ENCODE results near the gene HIVEP2.

Gene HIVEP2

GRCh38 chr6:142857796-142858555 is 87.0 kb downstream of the HIVEP2 start:
- Histone ChIP-seq H3K36me3 (ENCODE audit: insufficient read depth, insufficient read length, low read length) (no peaks in the 10 kb centered on the region), H3K4me1 (ENCODE audit: insufficient read depth, insufficient read length) (no peaks in the 10 kb centered on the region), H3K9ac (ENCODE audit: insufficient read length, low read depth) (no peak overlapping the region), H3K9me3 (ENCODE audit: insufficient read depth, low read length) (no peaks in the 10 kb centered on the region), H3K27me3 (ENCODE audit: insufficient read depth, insufficient read length) (no peaks in the 10 kb centered on the region), H3K4me3 (ENCODE audit: insufficient read length, low read depth) (no peak overlapping the region)
- DNase-seq (ENCODE audit: low read depth, low spot score): no peak
- TF ChIP-seq ZNF274 (IDR thresholded peaks at IDR 0.05; ENCODE audit: low read depth, low read length) (no peak), YY1 (IDR thresholded peaks at IDR 0.05; ENCODE audit: insufficient read depth, insufficient read length) (no peak), SUZ12 (IDR thresholded peaks at IDR 0.05; ENCODE audit: extremely low read depth, insufficient read depth, insufficient read length) (no peak)

DNA sequence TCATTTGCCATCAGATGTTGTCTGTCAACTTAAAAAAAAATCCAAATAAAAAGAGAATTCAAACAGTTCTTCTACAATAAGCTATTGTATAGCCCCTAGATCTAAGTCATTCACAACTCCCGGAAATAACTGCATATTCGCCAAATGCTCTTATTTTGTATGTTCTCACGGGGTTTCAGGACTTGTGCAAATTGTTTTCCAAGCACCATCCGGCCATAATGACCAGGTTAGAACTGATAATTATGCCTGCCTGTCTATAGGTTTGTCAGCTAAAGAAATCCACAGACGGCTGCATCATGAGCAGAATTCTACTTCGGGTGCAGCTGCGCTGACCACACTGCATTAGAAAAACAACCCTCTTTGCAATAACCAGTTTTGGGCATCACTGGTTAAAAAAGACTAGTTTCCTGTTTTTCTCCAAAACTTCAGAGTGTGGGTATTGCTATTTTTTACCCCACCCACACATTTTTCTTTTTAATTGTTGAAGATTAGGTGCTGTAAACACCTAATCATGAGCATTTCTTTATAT is 87.7 kb downstream of the HIVEP2 start:
- H3K36me3 ChIP-seq (ENCODE audit: insufficient read depth, insufficient read length, low read length): no peaks in the 10 kb centered on the region
- H3K27me3 ChIP-seq (ENCODE audit: insufficient read depth, insufficient read length): no peaks in the 10 kb centered on the region
- no peaks in the 10 kb centered on the region for H3K9me3 ChIP-seq (ENCODE audit: insufficient read depth, low read length)
- TF ChIP-seq ZNF274 (IDR thresholded peaks at IDR 0.05; ENCODE audit: low read depth, low read length) (no peak), SUZ12 (IDR thresholded peaks at IDR 0.05; ENCODE audit: extremely low read depth, insufficient read depth, insufficient read length) (no peak), YY1 (IDR thresholded peaks at IDR 0.05; ENCODE audit: insufficient read depth, insufficient read length) (no peak)
- H3K9ac ChIP-seq (ENCODE audit: insufficient read length, low read depth): no peak overlapping the region
- no peak overlapping the region for H3K4me3 ChIP-seq (ENCODE audit: insufficient read length, low read depth)
- no peak for DNase-seq (ENCODE audit: low read depth, low spot score)
- no peaks in the 10 kb centered on the region for H3K4me1 ChIP-seq (ENCODE audit: insufficient read depth, insufficient read length)

DNA sequence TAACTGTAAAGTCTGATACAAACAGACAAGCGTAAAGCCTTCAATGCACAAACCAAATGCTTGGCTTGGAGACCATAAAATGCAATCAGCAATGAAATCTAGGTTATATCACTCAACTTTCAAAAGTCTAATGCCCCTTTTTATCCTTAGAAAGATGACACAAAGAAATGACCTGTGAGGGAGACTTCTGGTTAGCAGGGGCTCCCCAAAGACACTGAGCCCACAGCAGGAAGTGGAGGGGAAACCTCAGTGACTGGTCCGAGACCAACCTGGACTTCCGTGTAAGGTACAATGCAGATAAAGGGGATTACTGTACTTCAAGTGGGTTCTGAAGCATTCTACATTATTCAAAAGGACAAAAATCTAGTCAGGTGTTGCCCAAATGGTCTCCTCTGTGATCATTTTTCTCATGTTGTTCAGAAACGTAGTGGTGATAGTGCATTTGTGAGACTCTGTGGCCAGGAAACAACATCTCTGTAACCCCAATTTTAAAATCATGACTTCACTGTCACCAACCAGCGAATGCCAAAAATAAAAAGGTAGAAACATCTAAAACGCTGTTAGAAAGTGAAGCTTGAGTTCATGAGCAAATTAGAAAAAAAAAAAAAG is 88.2 kb downstream of the HIVEP2 start:
- Histone ChIP-seq H3K4me3 (ENCODE audit: insufficient read length, low read depth) (no peak overlapping the region), H3K4me1 (ENCODE audit: insufficient read depth, insufficient read length) (no peaks in the 10 kb centered on the region), H3K36me3 (ENCODE audit: insufficient read depth, insufficient read length, low read length) (no peaks in the 10 kb centered on the region), H3K9me3 (ENCODE audit: insufficient read depth, low read length) (no peaks in the 10 kb centered on the region), H3K9ac (ENCODE audit: insufficient read length, low read depth) (no peak overlapping the region), H3K27me3 (ENCODE audit: insufficient read depth, insufficient read length) (no peaks in the 10 kb centered on the region)
- no peak for DNase-seq (ENCODE audit: low read depth, low spot score)
- TF ChIP-seq YY1 (IDR thresholded peaks at IDR 0.05; ENCODE audit: insufficient read depth, insufficient read length) (no peak), SUZ12 (IDR thresholded peaks at IDR 0.05; ENCODE audit: extremely low read depth, insufficient read depth, insufficient read length) (no peak), ZNF274 (IDR thresholded peaks at IDR 0.05; ENCODE audit: low read depth, low read length) (no peak)

- Histone ChIP-seq H3K36me3 (ENCODE audit: insufficient read depth, insufficient read length, low read length) (no peaks in the 10 kb centered on the region), H3K9ac (ENCODE audit: insufficient read length, low read depth) (no peak overlapping the region), H3K9me3 (ENCODE audit: insufficient read depth, low read length) (no peaks in the 10 kb centered on the region), H3K27me3 (ENCODE audit: insufficient read depth, insufficient read length) (no peaks in the 10 kb centered on the region), H3K4me3 (ENCODE audit: insufficient read length, low read depth) (no peak overlapping the region), H3K4me1 (ENCODE audit: insufficient read depth, insufficient read length) (no peaks in the 10 kb centered on the region)
- no peak for DNase-seq (ENCODE audit: low read depth, low spot score)
- TF ChIP-seq ZNF274 (IDR thresholded peaks at IDR 0.05; ENCODE audit: low read depth, low read length) (no peak), YY1 (IDR thresholded peaks at IDR 0.05; ENCODE audit: insufficient read depth, insufficient read length) (no peak), SUZ12 (IDR thresholded peaks at IDR 0.05; ENCODE audit: extremely low read depth, insufficient read depth, insufficient read length) (no peak)
Observed at GRCh38 chr6:142855893-142856623, 88.9 kb downstream of the HIVEP2 start.

DNA sequence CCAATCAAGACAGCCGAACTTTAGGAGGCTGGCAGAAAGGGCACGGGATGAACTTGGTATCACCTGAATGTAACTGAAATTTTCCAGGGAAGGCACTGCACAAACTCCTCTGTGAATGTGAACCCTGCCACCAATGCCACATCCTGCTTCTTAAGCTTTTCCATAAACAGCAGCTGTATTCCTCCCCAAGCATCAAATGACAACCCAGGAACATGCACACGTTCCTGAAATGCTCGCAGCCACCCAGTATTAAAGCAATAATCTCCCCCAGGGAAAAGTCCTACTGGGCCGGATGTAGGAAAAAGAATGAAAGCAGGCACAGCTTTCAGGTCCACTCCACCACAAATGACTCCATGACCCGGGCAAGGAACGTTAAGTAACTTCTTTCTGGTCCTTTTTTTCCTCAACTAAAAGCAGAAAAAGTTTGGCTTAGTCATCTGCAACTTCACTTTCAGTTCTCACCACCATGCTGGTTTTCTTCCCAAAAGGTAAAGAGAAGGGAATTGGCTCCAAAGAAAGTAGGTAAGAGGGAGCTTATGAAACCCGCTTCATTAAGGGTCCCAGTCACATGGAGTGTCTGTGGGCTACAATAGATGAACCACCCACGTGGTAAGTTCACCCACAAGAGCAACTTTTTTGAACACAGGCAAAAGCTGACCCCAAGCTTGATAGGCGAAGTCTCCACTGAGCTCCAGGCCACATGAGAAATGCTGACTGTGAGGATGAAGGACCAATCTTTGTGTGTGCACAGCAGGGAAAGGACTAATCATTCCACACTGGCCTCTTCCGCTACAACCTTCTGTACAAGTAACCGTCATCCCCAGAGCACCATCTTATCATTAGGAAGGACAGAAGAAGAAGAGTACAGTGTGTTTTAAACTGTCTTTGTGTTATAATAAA is 90.1 kb downstream of the HIVEP2 start:
- H3K27me3 ChIP-seq (ENCODE audit: insufficient read depth, insufficient read length): no peaks in the 10 kb centered on the region
- H3K9me3 ChIP-seq (ENCODE audit: insufficient read depth, low read length): no peaks in the 10 kb centered on the region
- H3K4me1 ChIP-seq (ENCODE audit: insufficient read depth, insufficient read length): no peaks in the 10 kb centered on the region
- no peak for DNase-seq (ENCODE audit: low read depth, low spot score)
- no peak overlapping the region for H3K4me3 ChIP-seq (ENCODE audit: insufficient read length, low read depth)
- no peak for TF ChIP-seq ZNF274 (IDR thresholded peaks at IDR 0.05; ENCODE audit: low read depth, low read length)
- no peak for TF ChIP-seq YY1 (IDR thresholded peaks at IDR 0.05; ENCODE audit: insufficient read depth, insufficient read length)
- TF ChIP-seq SUZ12 (IDR thresholded peaks at IDR 0.05; ENCODE audit: extremely low read depth, insufficient read depth, insufficient read length): no peak
- no peaks in the 10 kb centered on the region for H3K36me3 ChIP-seq (ENCODE audit: insufficient read depth, insufficient read length, low read length)
- no peak overlapping the region for H3K9ac ChIP-seq (ENCODE audit: insufficient read length, low read depth)

GRCh38 chr6:142853244-142854180 is 91.5 kb downstream of the HIVEP2 start:
- Histone ChIP-seq H3K9me3 (ENCODE audit: insufficient read depth, low read length) (no peaks in the 10 kb centered on the region), H3K4me1 (ENCODE audit: insufficient read depth, insufficient read length) (no peaks in the 10 kb centered on the region), H3K4me3 (ENCODE audit: insufficient read length, low read depth) (no peak overlapping the region), H3K9ac (ENCODE audit: insufficient read length, low read depth) (no peak overlapping the region), H3K36me3 (ENCODE audit: insufficient read depth, insufficient read length, low read length) (no peaks in the 10 kb centered on the region), H3K27me3 (ENCODE audit: insufficient read depth, insufficient read length) (no peaks in the 10 kb centered on the region)
- no peak for TF ChIP-seq YY1 (IDR thresholded peaks at IDR 0.05; ENCODE audit: insufficient read depth, insufficient read length)
- no peak for DNase-seq (ENCODE audit: low read depth, low spot score)
